Activated CD8-positive, alpha-beta memory T cell treated with anti-CD3 and anti-CD28 coated beads, Interleukin-2, amount 50 U/mL, for 1 hour (primary cell): ENCODE data around the gene CMTM8.
"Not testable (repeated sequence)": the region's sequence is repeated elsewhere in the genome, so short reads cannot be mapped to it uniquely, and the experiment has no call there.

ENCODE experiments used
- DNase-seq: peaks from one replicate; pipeline ENCODE4 v3.0.0-alpha.2; 2020; ENCODE audit errors: extremely low read depth

CMTM8 gene

DNA sequence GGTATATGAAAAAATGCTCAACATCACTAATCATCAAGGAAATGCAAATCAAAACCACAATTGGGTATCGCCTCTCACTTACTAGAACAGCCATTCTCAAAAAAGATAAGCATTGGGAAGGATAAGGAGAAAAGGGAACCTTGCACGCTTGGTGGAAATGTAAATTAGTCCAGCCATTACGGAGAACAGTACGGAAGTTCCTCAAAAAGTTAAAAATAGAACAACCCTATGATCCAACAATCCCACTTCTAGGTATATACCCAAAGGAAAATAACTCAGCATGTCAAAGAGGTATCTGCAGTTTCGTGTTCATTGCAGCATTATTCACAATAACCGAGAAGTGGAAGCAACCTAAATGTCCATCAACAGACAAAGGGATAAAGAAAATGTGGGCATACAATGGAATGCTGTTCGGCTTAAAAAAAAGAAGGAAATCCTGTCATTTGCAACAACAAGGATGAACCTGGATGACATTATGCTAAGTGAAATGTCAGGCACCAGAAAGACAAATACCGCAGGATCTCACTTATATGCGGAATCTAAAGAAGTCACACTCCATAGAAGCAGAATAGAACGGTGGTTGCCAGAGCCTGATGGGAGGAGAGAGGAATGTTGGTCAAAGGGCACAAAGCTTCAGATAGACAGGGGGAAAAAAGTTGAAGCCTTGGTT, 141.5 kb downstream of the CMTM8 start:
- DNase-seq, result no peak

- DNase-seq, result no peak
Observed at GRCh38 chr3:32381922-32382321, 143.4 kb downstream of the CMTM8 start.

- no peak for DNase-seq
Observed at GRCh38 chr3:32383136-32383711, 144.7 kb downstream of the CMTM8 start.

GRCh38 chr3:32384938-32385337, 146.5 kb downstream of the CMTM8 start:
- no peak for DNase-seq

- DNase-seq, result no peak
Observed at GRCh38 chr3:32387512-32387911, 149.0 kb downstream of the CMTM8 start.

DNA sequence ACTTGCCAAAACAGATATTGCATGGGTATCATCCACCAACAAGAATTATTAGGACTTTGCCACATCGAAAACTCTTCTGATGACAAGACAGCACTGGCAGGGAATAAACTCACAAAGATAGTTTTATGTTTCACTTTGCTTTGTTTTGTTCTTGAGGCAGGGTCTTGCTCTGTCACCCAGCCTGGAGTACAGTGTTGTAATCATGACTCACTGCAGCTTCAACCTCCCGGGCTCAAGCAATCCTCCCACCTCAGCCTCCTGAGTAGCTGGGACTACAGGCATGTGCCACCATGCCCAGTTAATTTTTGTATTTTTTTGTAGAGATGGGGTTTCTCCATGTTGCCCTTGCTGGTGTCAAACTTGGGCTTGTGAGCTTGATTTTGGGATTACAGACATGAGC, 151.1 kb downstream of the CMTM8 start:
- DNase-seq, result not testable (repeated sequence)

DNA sequence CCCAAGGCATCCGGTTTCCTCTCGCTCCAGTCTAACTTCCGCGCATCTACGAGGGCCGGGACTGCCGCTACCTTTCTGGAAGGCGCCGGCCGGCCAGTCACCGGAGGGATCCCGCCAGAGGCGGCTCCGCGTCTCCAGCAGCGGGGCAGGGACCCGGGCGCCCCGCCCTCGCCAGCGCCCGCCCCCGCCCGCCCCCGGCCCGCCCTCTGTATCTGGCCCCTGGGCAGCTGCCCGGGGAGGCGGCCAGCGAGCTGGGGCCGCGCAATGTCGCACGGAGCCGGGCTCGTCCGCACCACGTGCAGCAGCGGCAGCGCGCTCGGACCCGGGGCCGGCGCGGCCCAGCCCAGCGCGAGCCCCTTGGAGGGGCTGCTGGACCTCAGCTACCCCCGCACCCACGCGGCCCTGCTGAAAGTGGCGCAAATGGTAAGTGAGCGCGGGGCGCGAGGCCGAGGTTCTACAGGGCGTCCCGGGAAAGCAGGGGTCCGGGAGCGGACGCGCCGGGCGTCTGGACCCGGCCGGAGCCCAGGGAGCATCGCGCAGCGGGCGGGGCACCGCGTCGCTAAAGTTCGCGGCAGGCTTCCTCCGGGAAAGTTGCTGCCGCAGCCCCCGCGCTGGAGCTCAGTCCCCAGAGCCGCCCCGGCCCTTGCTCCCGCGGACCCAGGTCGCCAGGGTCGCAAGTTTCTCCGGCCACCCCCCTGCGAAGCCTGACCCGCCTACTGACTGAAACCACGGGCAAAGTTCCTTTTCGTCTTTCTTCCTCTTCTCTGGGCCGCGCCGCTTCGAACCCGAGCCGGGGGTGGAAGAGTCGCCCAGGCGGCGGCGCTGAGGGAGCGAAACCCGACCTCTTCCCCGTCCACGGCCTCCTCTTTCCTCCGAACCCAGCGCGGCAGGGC, 153.4 kb downstream of the CMTM8 start, which contains the start of gene CMTM7:
CMTM7 (plus strand) TSS at position 211 of the 893 bp plus-strand sequence; CDS start at position 265, 54 bp downstream.
- no peak for DNase-seq

DNA sequence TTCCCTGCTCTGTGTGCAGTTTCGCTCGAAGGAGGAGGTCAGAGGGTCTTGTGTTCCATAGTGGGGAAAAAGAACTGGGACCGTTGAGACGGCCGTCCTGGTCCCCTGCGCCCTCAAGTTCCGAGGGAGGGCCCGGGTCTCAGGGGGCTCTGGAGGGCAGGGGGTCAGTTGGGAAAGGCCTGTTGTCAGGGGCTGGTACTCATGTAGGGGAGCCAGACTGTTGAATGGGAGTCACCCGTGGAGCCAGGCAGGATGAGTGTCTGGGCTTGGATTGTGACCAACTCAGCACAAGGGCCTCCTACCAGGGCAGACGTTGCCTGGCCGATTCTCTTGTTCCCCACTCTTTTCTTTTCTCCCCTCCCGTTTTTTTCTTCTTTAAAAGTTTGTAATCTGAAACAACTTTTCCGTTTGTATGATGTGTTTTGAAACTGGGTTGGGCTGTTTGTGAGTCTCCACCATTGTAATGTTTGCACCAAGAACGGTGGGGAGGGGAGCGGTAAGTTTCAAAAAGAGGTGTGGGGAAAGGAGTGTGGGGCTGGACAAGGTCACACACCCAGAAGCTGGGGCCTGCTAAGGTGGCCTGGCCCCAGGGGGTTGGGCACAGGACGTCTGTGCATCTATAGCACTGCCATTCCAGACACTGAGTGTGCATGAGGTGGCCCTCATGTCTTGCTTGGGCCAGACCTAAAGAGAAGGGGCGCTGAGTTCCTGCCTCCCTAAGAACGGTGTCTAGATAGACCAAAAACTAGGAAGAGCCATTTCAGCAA, 154.2 kb downstream of the CMTM8 start:
- DNase-seq, result no peak

DNA sequence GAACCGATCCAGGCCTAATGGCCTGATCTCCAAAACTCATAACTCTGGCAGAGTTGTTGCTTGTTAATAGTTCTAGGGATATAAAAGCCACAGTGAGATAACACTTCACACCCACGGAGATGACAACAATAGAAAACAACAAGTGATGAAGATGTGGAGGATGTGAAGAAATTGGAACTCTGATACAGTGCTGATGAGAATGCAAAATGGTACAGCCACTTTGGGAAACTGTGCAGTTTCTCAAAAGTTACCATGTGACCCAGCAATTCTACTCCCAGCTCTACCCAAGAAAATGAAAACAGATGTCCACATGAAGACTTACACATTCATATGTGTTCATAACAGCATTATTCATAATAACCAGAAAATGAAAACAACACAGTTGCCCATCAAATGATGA, 157.0 kb downstream of the CMTM8 start:
- DNase-seq, result no peak

DNA sequence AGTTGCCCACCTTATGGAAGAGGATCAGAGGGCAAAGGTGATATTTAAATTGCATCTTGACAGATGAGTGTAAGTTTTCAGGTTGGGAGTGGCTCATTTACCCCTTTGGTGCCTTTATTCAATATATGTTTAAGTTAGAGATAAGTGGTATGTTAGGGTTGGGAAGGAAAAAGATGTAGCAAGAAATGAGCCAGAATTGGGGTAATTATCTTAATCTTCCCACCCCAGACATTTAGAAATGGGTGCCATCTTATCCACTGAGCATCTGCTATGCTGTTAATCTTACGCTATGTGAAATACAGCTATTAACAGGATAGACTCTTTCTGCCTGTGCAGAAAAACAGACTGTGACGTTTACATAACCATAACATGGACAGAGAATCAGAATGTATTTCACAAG, 159.5 kb downstream of the CMTM8 start:
- DNase-seq, result no peak

DNA sequence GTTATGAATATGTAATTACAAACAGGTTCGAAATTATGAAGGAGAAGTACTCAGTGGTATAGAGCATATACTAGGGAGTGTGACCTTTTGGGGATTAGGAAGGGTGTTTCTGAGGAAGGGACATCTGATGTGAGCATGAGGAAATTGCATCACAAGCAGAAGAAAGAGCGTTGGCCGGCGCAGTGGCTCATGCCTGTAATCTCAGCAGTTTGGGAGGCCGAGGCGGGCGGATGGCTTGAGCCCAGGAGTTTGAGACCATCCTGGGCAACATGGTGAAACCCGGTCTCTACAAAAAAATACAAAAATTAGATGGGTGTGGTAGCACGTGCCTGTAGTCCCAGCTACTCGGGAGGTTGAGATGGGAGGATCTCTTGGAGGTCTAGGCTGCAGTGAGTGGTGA, 160.1 kb downstream of the CMTM8 start:
- DNase-seq, result no peak

DNA sequence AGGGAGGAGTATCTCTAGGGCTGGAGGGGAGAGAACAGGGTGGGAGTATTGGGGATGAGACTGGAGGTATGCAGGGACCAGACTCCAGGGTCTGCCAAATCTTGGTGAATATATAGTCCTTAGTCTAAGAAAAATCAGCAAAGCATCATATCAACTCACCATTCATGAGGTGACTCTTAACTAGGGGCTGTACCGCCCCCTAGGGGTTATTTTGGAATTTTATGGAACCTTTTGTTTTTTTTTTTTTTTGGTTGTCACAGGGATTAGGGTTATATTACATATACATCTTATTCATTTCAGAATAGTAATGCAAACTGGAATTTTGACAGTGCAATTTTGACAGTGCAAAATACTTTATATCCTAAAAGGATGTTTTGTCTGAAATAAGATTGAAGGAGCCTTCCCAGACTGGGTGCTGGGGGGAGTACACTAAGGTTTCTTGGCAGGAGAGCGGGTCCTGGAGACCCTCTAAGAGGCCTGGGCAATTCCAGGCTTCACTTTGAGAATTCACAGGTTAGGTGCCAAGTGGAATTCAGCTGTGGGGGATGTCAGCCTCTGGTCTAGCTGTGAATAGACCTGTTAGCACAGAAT, 160.6 kb downstream of the CMTM8 start:
- DNase-seq, result no peak

GRCh38 chr3:32401126-32401525, 162.6 kb downstream of the CMTM8 start:
- no peak for DNase-seq

- DNase-seq, result no peak
Observed at GRCh38 chr3:32401556-32402081, 163.1 kb downstream of the CMTM8 start.

- DNase-seq, result no peak
Observed at GRCh38 chr3:32403663-32404062, 165.2 kb downstream of the CMTM8 start.

DNA sequence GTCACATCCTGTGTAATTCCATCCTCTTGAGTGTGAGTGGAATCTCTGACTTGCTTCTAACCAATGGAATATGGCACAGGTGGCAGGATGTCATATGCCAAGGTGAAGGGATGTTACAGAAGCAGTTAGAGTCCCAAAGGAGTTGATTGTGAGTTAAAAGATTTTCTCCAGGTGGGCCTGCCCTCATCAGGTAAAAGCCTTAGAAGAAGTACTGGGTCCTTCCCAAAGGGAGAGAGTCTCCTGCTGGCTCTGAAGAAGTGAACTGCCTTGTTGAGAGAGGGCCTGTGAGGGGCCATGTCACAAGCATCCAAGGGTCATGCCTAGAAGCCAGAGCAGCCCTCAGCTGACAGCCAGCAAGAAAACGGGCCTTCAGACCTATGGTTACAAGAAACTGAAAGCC, 166.2 kb downstream of the CMTM8 start:
- DNase-seq, result no peak

DNA sequence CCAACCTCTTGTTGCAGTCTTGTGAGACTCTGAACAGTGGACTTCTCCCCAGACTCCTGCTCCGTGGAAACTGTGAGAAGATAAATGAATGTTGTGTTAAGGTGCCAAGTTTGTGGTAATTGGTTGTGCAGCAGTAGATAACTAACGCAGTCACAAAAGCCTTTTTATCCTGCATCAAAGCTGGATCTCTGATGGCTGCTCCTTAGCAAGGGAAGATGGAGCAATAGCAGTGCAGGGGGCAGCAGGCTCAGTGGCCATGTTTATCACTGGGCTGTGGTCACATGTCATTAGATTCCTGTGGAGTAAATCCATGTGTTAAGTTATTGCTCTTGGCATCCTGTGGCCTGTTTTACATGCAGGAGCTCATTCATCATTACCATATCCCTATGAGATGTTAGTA, 166.7 kb downstream of the CMTM8 start:
- no peak for DNase-seq

DNA sequence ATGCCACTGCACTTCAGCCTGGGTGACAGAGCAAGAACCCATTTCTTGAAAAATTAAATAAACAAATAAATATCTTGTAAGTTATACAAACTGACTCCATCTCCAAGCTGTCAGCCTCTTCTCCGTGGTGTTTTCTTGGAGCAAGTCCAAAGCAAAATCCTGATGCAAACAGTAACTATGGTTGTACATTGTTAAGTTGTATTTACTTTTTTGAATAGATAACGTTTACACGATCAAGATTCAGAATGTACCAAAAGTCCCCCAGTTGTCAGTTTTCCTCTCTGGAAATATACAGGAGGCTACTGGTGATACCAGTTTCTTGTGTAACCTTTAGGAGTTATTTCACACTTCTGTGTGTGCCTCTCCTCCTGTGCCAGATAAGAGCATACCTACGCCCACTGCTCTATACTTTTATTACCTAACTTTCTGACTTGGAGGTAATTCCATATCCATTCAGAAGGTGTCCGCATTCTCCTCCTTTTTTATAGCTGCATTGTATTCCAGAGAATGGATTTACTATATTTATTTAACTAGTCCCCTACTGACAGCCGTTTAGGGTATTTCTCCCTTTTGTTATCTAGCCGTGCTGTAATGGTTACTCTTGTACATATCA, 167.3 kb downstream of the CMTM8 start:
- DNase-seq, result no peak

DNA sequence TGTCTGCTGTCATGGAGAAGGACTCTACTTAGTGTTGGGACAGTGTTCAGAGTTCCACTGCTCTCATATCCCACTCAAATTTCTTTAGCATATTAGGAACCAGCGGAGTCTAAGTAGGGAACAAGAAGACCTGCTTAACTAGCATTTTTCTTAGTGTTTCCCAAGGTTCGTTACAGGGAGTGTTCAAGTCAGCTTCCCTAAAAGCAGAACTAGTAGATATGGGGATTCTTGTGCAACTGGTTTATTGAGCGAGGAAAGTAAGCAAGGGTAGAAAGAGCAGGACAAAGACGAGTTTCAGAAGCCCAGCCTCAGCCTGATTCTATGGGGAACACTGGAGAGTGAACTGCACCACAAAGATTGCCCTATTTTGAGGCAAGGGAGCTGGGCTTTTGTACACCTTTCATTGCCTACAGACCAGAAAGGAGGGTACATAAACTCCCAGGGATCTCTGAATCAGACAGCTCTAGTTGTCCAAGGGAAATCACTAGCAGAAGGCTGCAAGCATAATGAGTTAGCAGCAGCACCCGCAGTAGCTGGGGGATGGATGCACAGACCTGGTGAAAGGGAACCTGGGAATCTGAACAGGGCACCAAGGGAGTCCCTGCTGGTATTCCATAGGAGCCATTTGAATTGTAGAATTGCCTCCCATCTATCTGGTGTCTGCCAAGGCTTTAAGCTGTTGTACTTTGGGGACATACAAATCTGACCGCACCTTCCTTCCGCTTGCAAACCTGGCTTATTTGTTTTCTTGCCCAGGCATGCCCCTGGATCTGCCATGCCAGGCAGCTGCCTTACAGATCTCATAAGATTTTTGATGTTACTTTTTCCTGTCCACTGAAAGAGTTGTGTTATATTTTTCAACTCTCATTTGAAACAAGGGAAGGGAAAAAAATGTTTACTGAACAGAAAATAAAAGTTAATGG, 168.3 kb downstream of the CMTM8 start:
- DNase-seq, result no peak
